HCT116 (cell line): ENCODE results near the gene DCHS1. TPM values are rescaled to one million over a fixed set of nuclear protein-coding genes. Genes with fewer than 3 reads are reported as not detected.

ENCODE experiments used
- ATAC-seq: fragments of 200-7000 bp; cut with Tn5 transposase; 2 replicates; pipeline ENCODE4 v1.9.1; 2020; ENCODE audit warnings: mild to moderate bottlenecking, moderate library complexity
- BruUV-seq: library from RNA; stranded (reverse); fragments of 400-500 nt; replicated peaks from 2 replicates; lab custom pipeline; 2021; lab: Mats Ljungman, UMichigan
- CTCF ChIA-PET: fragments of 300-600 bp; sonication (Branson Sonifier 250); formaldehyde crosslinking; loops from one replicate; lab custom pipeline; 2021; ENCODE audit warnings: antibody characterized with exemption; lab: Charles Lee
- POLR2A ChIA-PET: fragments of 300-600, 350-600 bp; sonication (Branson Sonifier 250); formaldehyde crosslinking; loops from one replicate; lab custom pipeline; 2021; ENCODE audit warnings: antibody characterized with exemption; lab: Charles Lee
- RAD21 ChIA-PET, 2 experiments: fragments of 300-600 bp; sonication (Branson Sonifier 250); formaldehyde crosslinking; loops; one replicate each; lab custom pipeline; 2023; ENCODE audit warnings: low total read pairs in 2 of 2; ENCODE audit not compliant: uncharacterized antibody in 2 of 2, unreplicated experiment in 2 of 2, low non-redundant PET in 1 of 2; lab: Charles Lee
- DNase-seq: peaks from one replicate; pipeline ENCODE4 v3.0.0-alpha.2; 2010; ENCODE audit warnings: low read depth, low spot score
- H2AFZ ChIP-seq: fragments of 200-600 bp; shearing (Covaris generic), sonication (generic); 2 replicates; pipeline ENCODE4 v1.6.1; 2017; ENCODE audit warnings: low read depth, mixed run types, mixed read lengths, antibody characterized with exemption, low read length; ENCODE audit not compliant: poor library complexity, severe bottlenecking
- H3K27ac ChIP-seq: 2 replicates; pipeline ENCODE4 v1.5.1; 2012; ENCODE audit warnings: low read depth, low read length
- H3K27me3 ChIP-seq: fragments of 200-600 bp; sonication (generic); 2 replicates; pipeline ENCODE4 v1.6.1; 2016; ENCODE audit warnings: mixed run types, low read length, mixed read lengths; ENCODE audit not compliant: insufficient read depth
- H3K36me3 ChIP-seq, 2 experiments: fragments of 200-500 bp in 1 of 2; fragments of 200-600 bp in 1 of 2; sonication (Bioruptor generic) in 1 of 2; sonication (generic) in 1 of 2; 2 replicates each; pipeline versions ENCODE4 v1.5.1 to v1.6.1; 2014 to 2016; ENCODE audit warnings: low read length in 2 of 2, inconsistent platforms in 1 of 2, mixed read lengths in 1 of 2, mixed run types in 1 of 2; ENCODE audit not compliant: insufficient read depth in 2 of 2, control insufficient read depth in 1 of 2
- H3K4me1 ChIP-seq, 2 experiments: fragments of 200-600 bp in 1 of 2; sonication (generic) in 1 of 2; 2 replicates each; pipeline versions ENCODE4 v1.5.1 to v1.6.1; 2012 to 2017; ENCODE audit warnings: low read length in 2 of 2, inconsistent platforms in 1 of 2, mild to moderate bottlenecking in 1 of 2, mixed read lengths in 1 of 2, mixed run types in 1 of 2, moderate library complexity in 1 of 2; ENCODE audit not compliant: insufficient read depth in 2 of 2, control insufficient read depth in 1 of 2
- H3K4me2 ChIP-seq: fragments of 200-600 bp; sonication (generic); 2 replicates; pipeline ENCODE4 v1.6.1; 2017; ENCODE audit warnings: mixed run types, low read length, mixed read lengths
- H3K4me3 ChIP-seq, 2 experiments: fragments of 200-600 bp in 1 of 2; sonication (generic) in 1 of 2; replicated peaks in 1 of 2; 2 replicates each; pipeline ENCODE4 v1.5.1; 2011 to 2016; ENCODE audit warnings: low read length in 2 of 2, control low read depth in 1 of 2, low read depth in 1 of 2, mild to moderate bottlenecking in 1 of 2, mixed read lengths in 1 of 2, mixed run types in 1 of 2
- H3K79me2 ChIP-seq: fragments of 200-600 bp; sonication (generic); 2 replicates; pipeline ENCODE4 v1.6.1; 2017; ENCODE audit warnings: mild to moderate bottlenecking, mixed run types, low read length, moderate library complexity, mixed read lengths; ENCODE audit not compliant: insufficient read depth
- H3K9ac ChIP-seq: fragments of 200-600 bp; sonication (generic); 2 replicates; pipeline ENCODE4 v1.6.1; 2016; ENCODE audit warnings: low read length, mixed read lengths
- H3K9me2 ChIP-seq: fragments of 200-600 bp; sonication (generic), shearing (Covaris generic); 2 replicates; pipeline ENCODE4 v1.6.1; 2017; ENCODE audit warnings: mixed run types, mild to moderate bottlenecking, moderate library complexity; ENCODE audit not compliant: insufficient read depth
- H3K9me3 ChIP-seq, 2 experiments: fragments of 200-500 bp in 1 of 2; fragments of 200-600 bp in 1 of 2; sonication (Bioruptor generic) in 1 of 2; sonication (generic) in 1 of 2; 2 replicates each; pipeline ENCODE4 v1.6.1; 2014 to 2017; ENCODE audit warnings: low read length in 2 of 2, mixed read lengths in 2 of 2, inconsistent platforms in 1 of 2, low read depth in 1 of 2, mild to moderate bottlenecking in 1 of 2, mixed run types in 1 of 2, moderate library complexity in 1 of 2; ENCODE audit not compliant: control insufficient read depth in 1 of 2, insufficient read depth in 1 of 2
- H4K20me1 ChIP-seq: fragments of 200-600 bp; sonication (generic), shearing (Covaris generic); 2 replicates; pipeline ENCODE4 v1.6.1; 2017; ENCODE audit warnings: mixed run types, mild to moderate bottlenecking, moderate library complexity; ENCODE audit not compliant: insufficient read depth
- CBX3 ChIP-seq: IDR thresholded peaks from 2 replicates; pipeline ENCODE4 v1.6.1; 2012; ENCODE audit warnings: low read depth
- POLR2A ChIP-seq: IDR thresholded peaks from 2 replicates; pipeline ENCODE4 v1.7.0; 2011; ENCODE audit warnings: borderline replicate concordance; ENCODE audit not compliant: insufficient read depth, insufficient read length; ENCODE audit errors: extremely low read depth
- SIN3A ChIP-seq: IDR thresholded peaks from 2 replicates; pipeline ENCODE4 v1.6.1; 2012; ENCODE audit warnings: low read depth
- ZFX ChIP-seq: fragments of 450-650 bp; IDR thresholded peaks from 2 replicates; pipeline ENCODE4 v1.6.1; 2017
- intact Hi-C: fragments of 100-400 bp; cut with micrococcal nuclease; formaldehyde crosslinking; loops from 2 replicates; pipeline ENCODE4 v1.10.0; 2022
- total RNA-seq: library from RNA; stranded (reverse); gene quantifications from one replicate; pipeline ENCODE4 v1.2.1, GENCODE V29; 2021; ENCODE audit not compliant: unreplicated experiment
- TF ChIP-seq, protein P1 (sequence below): IDR thresholded peaks from 2 replicates; pipeline ENCODE4 v1.6.1; 2011; ENCODE audit warnings: mild to moderate bottlenecking, low read length, moderate library complexity; ENCODE audit not compliant: insufficient replicate concordance; ENCODE audit errors: extremely low read depth
- TF ChIP-seq, protein P2 (sequence below): IDR thresholded peaks from 2 replicates; pipeline ENCODE4 v1.6.1; 2012; ENCODE audit warnings: low read depth

DCHS1 gene
- total RNA-seq, 1 experiment from 2014 or later: 0.30 TPM

DNA sequence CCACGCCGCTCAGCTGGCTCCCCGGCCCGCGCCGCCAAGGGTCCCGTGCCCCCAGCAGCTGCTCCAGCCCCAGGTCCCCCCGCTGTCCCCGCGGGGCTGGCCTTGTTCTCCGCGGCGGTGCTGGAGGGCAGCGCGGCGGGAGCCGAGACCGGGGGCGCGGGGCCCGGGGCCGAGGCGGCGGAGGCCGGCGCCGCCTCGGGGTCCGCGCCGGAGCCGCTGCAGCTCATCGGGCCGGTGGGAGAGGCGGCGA is 43.7 kb downstream of the DCHS1 start:
- ChIA-PET CTCF (interaction anchor here (0.6 to 2.1 kb wide), 4 partner anchors 60 to 233 kb away, joined by 4 to 11 read pairs (median 4); partner anchors contain the start of gene MRPL17), RAD21 (no interaction called here), POLR2A (interaction anchor here (1.0 to 1.2 kb wide), 2 partner anchors 10 to 69 kb away, joined by 4 read pairs; no protein-coding TSS in a partner anchor)
- no peaks in the 10 kb centered on the region for H3K9me3 ChIP-seq
- no TSS peak for BruUV-seq
- TF ChIP-seq SIN3A: no peak
- TF ChIP-seq, protein P1, sequence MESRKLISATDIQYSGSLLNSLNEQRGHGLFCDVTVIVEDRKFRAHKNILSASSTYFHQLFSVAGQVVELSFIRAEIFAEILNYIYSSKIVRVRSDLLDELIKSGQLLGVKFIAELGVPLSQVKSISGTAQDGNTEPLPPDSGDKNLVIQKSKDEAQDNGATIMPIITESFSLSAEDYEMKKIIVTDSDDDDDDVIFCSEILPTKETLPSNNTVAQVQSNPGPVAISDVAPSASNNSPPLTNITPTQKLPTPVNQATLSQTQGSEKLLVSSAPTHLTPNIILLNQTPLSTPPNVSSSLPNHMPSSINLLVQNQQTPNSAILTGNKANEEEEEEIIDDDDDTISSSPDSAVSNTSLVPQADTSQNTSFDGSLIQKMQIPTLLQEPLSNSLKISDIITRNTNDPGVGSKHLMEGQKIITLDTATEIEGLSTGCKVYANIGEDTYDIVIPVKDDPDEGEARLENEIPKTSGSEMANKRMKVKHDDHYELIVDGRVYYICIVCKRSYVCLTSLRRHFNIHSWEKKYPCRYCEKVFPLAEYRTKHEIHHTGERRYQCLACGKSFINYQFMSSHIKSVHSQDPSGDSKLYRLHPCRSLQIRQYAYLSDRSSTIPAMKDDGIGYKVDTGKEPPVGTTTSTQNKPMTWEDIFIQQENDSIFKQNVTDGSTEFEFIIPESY: no peak
- peak; percentile 71; the same call in 1 of the 2 replicates for TF ChIP-seq ZFX
- TF ChIP-seq CBX3: no peak
- TF ChIP-seq, protein P2, sequence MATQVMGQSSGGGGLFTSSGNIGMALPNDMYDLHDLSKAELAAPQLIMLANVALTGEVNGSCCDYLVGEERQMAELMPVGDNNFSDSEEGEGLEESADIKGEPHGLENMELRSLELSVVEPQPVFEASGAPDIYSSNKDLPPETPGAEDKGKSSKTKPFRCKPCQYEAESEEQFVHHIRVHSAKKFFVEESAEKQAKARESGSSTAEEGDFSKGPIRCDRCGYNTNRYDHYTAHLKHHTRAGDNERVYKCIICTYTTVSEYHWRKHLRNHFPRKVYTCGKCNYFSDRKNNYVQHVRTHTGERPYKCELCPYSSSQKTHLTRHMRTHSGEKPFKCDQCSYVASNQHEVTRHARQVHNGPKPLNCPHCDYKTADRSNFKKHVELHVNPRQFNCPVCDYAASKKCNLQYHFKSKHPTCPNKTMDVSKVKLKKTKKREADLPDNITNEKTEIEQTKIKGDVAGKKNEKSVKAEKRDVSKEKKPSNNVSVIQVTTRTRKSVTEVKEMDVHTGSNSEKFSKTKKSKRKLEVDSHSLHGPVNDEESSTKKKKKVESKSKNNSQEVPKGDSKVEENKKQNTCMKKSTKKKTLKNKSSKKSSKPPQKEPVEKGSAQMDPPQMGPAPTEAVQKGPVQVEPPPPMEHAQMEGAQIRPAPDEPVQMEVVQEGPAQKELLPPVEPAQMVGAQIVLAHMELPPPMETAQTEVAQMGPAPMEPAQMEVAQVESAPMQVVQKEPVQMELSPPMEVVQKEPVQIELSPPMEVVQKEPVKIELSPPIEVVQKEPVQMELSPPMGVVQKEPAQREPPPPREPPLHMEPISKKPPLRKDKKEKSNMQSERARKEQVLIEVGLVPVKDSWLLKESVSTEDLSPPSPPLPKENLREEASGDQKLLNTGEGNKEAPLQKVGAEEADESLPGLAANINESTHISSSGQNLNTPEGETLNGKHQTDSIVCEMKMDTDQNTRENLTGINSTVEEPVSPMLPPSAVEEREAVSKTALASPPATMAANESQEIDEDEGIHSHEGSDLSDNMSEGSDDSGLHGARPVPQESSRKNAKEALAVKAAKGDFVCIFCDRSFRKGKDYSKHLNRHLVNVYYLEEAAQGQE: no peak
- no peak for TF ChIP-seq POLR2A
- no peak overlapping the region for H2AFZ ChIP-seq
- peaks cover 11 to 36% of the 10 kb centered on the region in 2 experiments; a peak in 3 of 4 replicates for H3K4me1 ChIP-seq
- intact Hi-C loops: no loop called here
- H3K4me3 ChIP-seq: peak overlapping the region; percentile 71 to 92
- peaks cover 36% of the 10 kb centered on the region for H3K79me2 ChIP-seq
- no peaks in the 10 kb centered on the region for H3K9me2 ChIP-seq
- no peaks in the 10 kb centered on the region for H4K20me1 ChIP-seq
- ATAC-seq (peak; percentile 26), DNase-seq (no peak)
- peak overlapping the region; percentile 93 for H3K27ac ChIP-seq
- H3K9ac ChIP-seq: peak overlapping the region; percentile 73
- H3K36me3 ChIP-seq: peaks cover 21 to 46% of the 10 kb centered on the region in 2 experiments
- H3K4me2 ChIP-seq: peak overlapping the region; percentile 91
- no peaks in the 10 kb centered on the region for H3K27me3 ChIP-seq
